ENCODE measurements around the gene ABCA8.

DNA sequence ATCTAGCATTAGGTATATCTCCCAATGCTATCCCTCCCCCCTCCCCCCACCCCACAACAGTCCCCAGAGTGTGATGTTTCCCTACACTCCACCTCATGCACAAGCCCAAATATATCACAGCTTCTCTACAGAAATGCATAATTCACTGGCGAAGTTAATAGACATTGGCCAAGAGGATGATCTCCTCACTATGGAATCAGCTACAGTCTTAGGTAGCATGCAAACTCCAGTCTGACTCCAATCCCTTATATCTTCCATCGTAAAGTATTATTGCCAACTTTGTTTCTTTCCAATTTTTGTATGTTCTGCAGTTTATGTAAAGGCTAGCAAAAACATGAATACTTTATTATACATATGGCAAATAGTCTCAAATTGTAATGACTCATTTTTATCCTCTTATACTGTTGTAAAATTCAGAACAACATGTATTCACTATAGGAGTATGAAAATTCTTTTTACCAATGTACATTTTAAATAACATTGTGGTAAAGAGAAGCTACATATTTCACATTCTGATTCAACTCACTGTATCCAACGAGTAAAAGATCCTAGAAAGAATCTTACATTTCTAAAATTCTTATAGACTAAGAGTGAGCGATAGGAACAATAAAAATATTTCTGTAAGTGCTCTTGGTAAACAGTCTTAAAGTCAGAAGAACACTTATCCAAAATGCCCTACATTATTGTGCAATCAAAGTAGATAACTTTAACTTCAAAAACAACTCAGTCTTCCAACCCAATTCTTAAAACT, 871 bp downstream of the ABCA8 start:
- no peak for TF ChIP-seq CTCF (conservative IDR thresholded peaks at IDR 0.05 in 1 of 2, IDR thresholded peaks at IDR 0.05 in 1 of 2; ENCODE audit: low read depth in 1 of 2, low read length in 2 of 2)
- no peak for TF ChIP-seq EZH2 (IDR thresholded peaks at IDR 0.05; ENCODE audit: low read length, missing control alignments)

All from fibroblast of lung (primary cell).